GM10847 (cell line): ENCODE results near the gene NINL.

Source experiments
- POLR2A ChIP-seq: IDR thresholded peaks from 2 replicates; pipeline ENCODE4 v1.6.1; 2011; ENCODE audit not compliant: insufficient read length; ENCODE audit errors: extremely low read depth

The NINL gene

GRCh38 chr20:25489221-25489871, 96.0 kb downstream of the NINL start:
- no peak for TF ChIP-seq POLR2A

GRCh38 chr20:25487975-25488374, 97.4 kb downstream of the NINL start:
- no peak for TF ChIP-seq POLR2A

GRCh38 chr20:25487306-25487705, 98.0 kb downstream of the NINL start:
- TF ChIP-seq POLR2A = no peak

- no peak for TF ChIP-seq POLR2A
These were observed 99.0 kb downstream of the NINL start for GRCh38 chr20:25486377-25486776.

- no peak for TF ChIP-seq POLR2A
These were observed 99.5 kb downstream of the NINL start for GRCh38 chr20:25485872-25486271.

GRCh38 chr20:25484911-25485511, 100.3 kb downstream of the NINL start:
- no peak for TF ChIP-seq POLR2A

- TF ChIP-seq POLR2A = no peak
These were observed 101.0 kb downstream of the NINL start for GRCh38 chr20:25484224-25484846.

- TF ChIP-seq POLR2A = no peak
These were observed 101.7 kb downstream of the NINL start for GRCh38 chr20:25483431-25484132.

- TF ChIP-seq POLR2A = no peak
These were observed 103.4 kb downstream of the NINL start for GRCh38 chr20:25481918-25482253.

GRCh38 chr20:25481235-25481917, 104.0 kb downstream of the NINL start:
- no peak for TF ChIP-seq POLR2A

GRCh38 chr20:25480797-25481196, 104.5 kb downstream of the NINL start:
- TF ChIP-seq POLR2A = no peak

GRCh38 chr20:25480156-25480555, 105.2 kb downstream of the NINL start:
- no peak for TF ChIP-seq POLR2A

- TF ChIP-seq POLR2A = no peak
These were observed 105.7 kb downstream of the NINL start for GRCh38 chr20:25479638-25480037.

- TF ChIP-seq POLR2A = no peak
These were observed 106.3 kb downstream of the NINL start for GRCh38 chr20:25478889-25479568.

- no peak for TF ChIP-seq POLR2A
These were observed 108.1 kb downstream of the NINL start for GRCh38 chr20:25477014-25477882.
